GM19324 (cell line): ENCODE measurements around the gene EME1.

ENCODE experiments used
- ATAC-seq: cut with Tn5 transposase; IDR thresholded peaks from one replicate; pipeline ENCODE4 v1.9.1; 2021; ENCODE audit warnings: mild to moderate bottlenecking, moderate library complexity; ENCODE audit not compliant: unreplicated experiment, low FRiP score

EME1 gene

DNA sequence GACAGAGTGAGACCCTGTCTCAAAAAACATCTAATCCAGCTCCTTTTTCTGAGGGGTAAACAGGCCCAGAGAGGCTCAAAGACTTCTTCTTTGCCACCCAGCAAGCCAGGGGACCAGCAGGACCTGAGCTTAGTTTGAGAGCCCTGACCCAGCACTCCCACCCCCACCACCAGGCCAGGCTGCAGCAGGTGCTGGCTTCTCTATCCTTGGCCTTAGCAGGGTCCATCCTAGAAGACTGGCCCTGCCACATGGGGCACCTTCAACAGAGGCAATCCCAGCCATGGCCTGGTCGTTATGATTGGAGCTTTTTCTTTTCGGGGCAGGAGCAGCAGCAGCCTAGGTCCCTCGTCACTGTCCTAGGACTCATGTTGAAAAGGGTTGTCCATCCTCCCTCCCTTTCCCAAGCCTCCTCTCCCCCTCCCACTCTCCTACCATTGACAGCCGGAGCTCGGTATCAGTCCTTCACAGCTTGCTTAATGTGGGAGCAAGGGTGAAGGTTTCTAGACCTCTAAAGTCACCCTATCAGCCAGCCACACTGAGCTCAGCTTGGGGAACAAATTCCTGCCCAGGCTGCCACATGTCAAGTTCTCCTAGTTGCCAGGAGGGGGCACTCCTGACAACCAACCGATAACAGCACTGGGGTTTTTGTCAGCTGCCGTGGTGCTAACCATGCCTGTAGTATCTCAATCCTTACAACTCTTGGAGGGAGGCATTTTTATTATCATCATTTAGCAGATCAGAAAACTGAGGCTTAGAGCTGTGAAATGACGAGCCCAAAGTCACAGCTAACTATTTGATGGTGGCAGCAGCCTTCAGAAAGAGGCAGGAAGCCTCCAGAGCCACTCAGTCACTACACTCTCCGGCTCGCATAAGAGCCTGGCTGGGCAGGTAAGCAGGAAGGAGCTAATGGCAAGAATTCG is 11.2 kb upstream of the EME1 start:
- no peak for ATAC-seq

DNA sequence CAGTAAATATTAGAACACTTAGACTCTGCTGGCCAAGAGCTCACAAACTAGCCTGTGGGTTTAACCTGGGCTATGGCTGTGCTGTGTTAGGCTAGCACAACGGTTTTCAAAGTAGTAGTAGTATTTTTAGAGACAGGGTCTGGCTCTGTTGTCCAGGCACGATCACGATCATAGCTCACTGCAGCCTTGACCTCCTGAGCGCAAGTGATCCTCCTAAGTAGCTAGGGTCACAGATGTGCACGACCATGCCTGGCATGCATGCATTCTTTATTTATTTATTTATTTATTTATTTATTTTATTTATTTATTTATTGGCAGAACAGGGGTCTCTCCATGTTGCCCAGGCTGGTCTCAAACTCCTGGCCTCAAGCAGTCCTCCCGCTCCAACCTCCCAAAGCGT is 10.4 kb upstream of the EME1 start:
- ATAC-seq: no peak

DNA sequence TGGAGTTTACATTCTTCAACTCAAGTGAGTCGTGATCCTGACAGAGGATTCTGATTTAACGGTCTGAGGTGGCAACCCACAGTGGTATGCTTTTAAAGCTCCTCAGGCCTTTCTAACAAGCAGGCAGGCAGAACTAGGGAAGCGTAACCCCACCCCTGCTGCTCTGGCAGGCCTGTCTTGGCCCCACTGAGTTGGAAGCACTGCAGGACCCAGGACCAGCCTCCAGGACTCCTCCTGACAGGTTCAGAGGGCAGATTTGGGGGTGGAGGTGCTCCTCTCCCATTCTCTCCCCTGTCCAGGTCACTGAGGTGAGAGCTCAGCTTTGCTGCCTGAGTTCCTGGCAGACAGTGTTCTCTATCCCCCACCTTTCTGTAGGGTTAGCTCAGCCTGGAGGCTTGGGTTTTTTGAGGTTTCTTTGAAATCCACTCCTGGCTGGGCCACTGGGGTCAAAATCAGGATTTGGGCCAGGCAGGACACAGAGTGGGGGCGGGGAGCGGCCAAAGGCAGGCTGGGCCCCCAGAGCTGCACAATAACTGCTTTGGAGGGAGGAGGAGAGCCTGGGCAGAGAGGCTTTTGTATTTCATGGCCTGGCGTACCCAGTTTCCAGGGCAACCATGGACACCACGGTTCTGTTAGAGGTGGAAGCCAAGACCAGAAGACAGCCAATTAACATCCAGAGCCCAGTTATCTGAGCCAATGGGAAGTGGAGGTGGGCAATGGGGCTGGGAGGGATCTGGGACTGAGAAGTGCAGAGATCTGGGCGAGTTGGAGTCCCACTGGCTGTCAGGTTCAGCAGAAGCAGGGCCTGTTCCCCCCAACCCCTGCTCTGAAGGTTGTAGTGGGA is 9.6 kb upstream of the EME1 start:
- no peak for ATAC-seq

DNA sequence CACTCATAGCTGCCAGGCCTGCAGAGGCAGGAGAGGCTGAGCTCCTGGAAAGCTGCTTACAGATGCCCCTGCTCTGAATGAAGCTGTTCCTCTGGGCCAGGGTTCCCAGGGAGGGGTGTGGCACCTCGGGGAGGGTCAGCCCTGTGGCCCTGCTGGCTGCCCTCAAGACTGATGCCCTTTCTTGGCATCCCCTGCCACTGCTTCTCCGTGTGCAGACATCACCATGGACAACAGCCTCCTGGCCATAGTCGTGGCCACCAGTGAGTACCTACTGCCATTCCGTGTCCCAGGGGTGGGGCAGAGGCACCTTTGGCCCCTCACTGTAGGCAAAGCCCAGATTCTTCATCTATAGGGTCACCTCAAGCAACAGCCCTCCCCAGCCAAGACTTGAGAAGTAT is 9.0 kb upstream of the EME1 start:
- ATAC-seq: no peak

GRCh38 chr17:50364715-50365114 is 8.3 kb upstream of the EME1 start:
- ATAC-seq: no peak

GRCh38 chr17:50365165-50365564 is 7.9 kb upstream of the EME1 start:
- ATAC-seq: no peak

- ATAC-seq: no peak
These were observed 7.2 kb upstream of the EME1 start for GRCh38 chr17:50365649-50366393.

- no peak for ATAC-seq
These were observed 5.6 kb upstream of the EME1 start for GRCh38 chr17:50367401-50367800.

DNA sequence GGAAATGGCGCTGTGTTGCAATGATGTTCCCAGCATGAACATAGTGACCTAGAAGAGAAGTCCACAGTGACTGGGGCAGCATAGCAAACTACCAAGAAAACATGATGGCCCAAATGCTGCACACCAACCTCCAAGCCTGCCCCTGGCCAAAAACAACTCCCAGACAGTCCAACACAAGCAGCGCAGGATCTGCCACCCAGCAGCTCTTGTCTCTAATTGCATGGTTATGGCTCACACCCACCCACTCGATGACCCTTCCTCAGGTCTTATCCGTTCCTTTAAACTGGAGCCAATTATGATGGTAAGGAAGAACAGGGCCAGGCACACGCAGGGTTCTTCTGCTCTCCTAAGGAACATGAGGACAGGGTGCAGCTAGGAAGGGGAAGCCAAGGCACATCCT is 3.0 kb upstream of the EME1 start:
- no peak for ATAC-seq

DNA sequence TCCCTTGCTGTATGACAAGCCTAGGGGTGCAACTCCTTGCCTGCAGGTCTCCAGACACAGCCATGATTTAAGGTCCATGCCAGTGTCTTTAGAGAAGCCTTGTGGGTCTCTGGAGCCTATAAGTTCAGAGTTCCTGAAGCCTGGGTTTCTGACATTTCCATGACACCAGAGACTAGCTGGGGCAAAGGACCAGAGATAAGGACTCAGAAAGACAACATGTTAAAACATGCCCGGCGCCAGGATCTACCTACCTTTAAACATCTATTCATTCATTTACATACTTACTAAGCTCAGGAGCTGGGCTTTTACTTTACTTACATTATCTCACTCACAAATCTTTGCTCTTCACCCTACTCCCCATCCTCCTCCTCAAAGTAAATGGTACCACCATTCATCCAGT is 1.5 kb upstream of the EME1 start:
- no peak for ATAC-seq

- no peak for ATAC-seq
These were observed 739 bp upstream of the EME1 start for GRCh38 chr17:50372222-50372757.

GRCh38 chr17:50373705-50374104 is 676 bp downstream of the EME1 start:
- no peak for ATAC-seq

- ATAC-seq: no peak
These were observed 3.0 kb downstream of the EME1 start for GRCh38 chr17:50375858-50376538.

- no peak for ATAC-seq
These were observed 6.5 kb downstream of the EME1 start for GRCh38 chr17:50379351-50380132.

DNA sequence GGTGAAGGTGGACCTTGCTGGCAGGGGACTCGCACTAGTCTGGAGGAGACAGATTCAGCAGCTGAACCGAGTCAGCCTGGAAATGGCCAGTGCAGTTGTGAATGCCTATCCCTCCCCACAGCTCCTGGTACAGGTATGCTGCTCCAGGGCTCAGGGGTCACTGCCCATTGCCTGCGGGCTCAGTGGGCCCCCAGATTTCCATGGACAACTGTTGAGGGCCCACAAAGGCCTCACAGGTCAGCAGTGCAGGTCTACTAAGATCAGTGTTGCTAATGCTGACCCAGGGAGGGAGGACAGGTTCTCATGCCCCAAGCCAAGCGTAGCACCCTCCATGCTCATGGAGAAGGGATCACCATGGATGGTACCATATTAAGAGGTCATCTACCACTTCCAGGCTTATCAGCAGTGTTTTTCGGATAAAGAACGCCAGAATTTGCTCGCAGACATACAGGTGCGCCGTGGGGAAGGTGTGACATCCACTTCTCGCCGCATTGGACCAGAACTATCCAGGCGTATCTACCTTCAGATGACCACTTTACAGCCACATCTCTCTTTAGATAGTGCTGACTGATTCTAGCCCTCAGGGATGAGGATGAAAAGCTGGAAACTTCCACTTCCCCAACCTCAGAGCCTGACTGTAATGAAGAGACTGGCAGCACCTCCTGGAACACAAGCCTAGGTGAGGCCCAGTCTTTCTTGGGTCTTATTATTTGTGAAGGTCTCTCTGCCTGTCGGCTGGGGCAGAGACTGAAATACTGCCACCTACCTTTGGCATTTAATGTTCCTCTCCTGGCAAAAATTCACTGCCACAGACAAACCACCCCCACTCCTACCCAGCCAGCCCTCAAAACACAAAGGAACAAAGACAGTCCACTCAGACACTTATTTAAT is 7.6 kb downstream of the EME1 start:
- no peak for ATAC-seq

- ATAC-seq: no peak
These were observed 8.3 kb downstream of the EME1 start for GRCh38 chr17:50381260-50381815.

DNA sequence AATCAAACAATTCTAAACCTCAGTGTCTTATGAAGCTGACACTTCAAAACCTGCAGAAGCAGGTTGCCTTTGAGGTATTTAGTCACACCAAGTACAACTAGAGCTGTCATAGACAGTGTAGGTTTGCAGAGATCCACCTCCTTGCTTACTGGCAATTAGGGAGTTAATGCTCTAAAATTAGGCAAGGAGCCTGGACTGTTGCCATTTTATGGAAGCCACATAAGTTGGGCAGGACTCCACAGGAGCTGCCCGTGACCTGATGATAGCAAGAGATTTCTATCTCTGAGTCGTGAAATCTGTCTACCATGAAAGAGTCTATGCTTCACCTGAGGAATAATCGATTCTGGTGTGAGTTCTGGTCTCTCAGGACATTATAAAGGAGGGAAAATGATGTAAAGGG is 8.9 kb downstream of the EME1 start:
- no peak for ATAC-seq

DNA sequence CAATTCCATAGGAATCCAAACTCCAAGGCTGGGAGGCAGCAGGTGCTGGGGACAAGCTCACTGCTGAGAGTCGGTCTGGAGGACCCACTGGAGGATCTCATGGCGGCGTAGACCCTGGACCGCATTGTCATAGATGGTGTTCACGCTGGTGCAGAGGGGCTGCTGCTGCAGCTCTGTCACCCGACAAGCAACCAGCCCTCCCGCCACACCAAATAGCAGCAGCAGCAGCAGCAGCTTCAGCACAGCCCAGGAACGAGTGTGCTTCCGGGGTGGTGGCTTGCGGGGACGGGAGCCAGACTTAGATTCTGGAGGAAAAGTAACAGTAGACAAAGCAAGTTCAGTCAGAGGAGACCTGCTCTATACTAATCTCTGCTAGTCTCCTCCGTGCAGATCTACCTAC is 9.9 kb downstream of the EME1 start:
- ATAC-seq: no peak
